GM12891 (cell line): Measurements from ENCODE around the gene CADPS. TPM values are rescaled to one million over a fixed set of nuclear protein-coding genes. Genes with fewer than 3 reads are reported as not detected.

Experiments
- DNase-seq: peaks from one replicate; pipeline ENCODE4 v3.0.0; 2011; ENCODE audit warnings: low spot score; ENCODE audit not compliant: insufficient read length
- FAIRE-seq: peaks from 2 replicates; lab custom pipeline; 2011; peaks lifted over from hg19 to GRCh38; lab: Jason Lieb, UNC
- PAX5 ChIP-seq: IDR thresholded peaks from 2 replicates; pipeline ENCODE4 v1.6.1; 2011; ENCODE audit warnings: low read length, moderate library complexity, mild to moderate bottlenecking; ENCODE audit not compliant: insufficient read depth, severe bottlenecking
- POLR2A ChIP-seq: IDR thresholded peaks from 2 replicates; pipeline ENCODE4 v1.6.1; 2011; ENCODE audit warnings: low read depth, low read length, control low read depth
- POLR2AphosphoS5 ChIP-seq: IDR thresholded peaks from 2 replicates; pipeline ENCODE4 v1.6.1; 2011; ENCODE audit warnings: low read depth, low read length, control low read depth
- POU2F2 ChIP-seq: IDR thresholded peaks from 2 replicates; pipeline ENCODE4 v1.6.1; 2011; ENCODE audit warnings: low read depth, mild to moderate bottlenecking, control low read depth, low read length, moderate library complexity
- SPI1 ChIP-seq: IDR thresholded peaks from 2 replicates; pipeline ENCODE4 v1.6.1; 2011; ENCODE audit warnings: low read depth, low read length, control low read depth
- TAF1 ChIP-seq: IDR thresholded peaks from 2 replicates; pipeline ENCODE4 v1.6.1; 2011; ENCODE audit warnings: low read depth, low read length, control low read depth
- polyA plus RNA-seq: library from polyadenylated mRNA; unstranded; fragments of >200 nt; gene quantifications from one replicate; pipeline ENCODE4 v1.2.1, GENCODE V29; 2012; ENCODE audit warnings: low read depth, missing spikeins, inconsistent platforms; ENCODE audit not compliant: missing spikeins

CADPS gene
- polyA plus RNA-seq = not detected

GRCh38 chr3:62874711-62875557 is at the start of gene CADPS:
Gene CADPS (minus strand): TSS chr3:62875416. CDS start chr3:62875029, 387 bp downstream.
- TF ChIP-seq TAF1 (no peak), POLR2AphosphoS5 (no peak), POLR2A (no peak), SPI1 (no peak), POU2F2 (no peak), PAX5 (no peak)

GRCh38 chr3:62923066-62923465 is 47.9 kb upstream of the CADPS start:
- FAIRE-seq = no peak

More at GRCh38 chr3:62874711-62875557, at the start of gene CADPS:
- FAIRE-seq (no peak), DNase-seq (no peak)

GRCh38 chr3:62922326-62922725 is 47.1 kb upstream of the CADPS start:
- no peak for FAIRE-seq
- TF ChIP-seq SPI1 (no peak), POU2F2 (no peak), POLR2AphosphoS5 (no peak), PAX5 (no peak), POLR2A (no peak), TAF1 (no peak)
- no peak for DNase-seq

More at GRCh38 chr3:62923066-62923465, 47.9 kb upstream of the CADPS start:
- no peak for DNase-seq
- no peak for TF ChIP-seq TAF1

GRCh38 chr3:62920466-62920784 is 45.2 kb upstream of the CADPS start:
- no peak for DNase-seq
- TF ChIP-seq TAF1 (no peak), POLR2A (no peak), SPI1 (no peak), POU2F2 (no peak)
- no peak for FAIRE-seq

- TF ChIP-seq POU2F2 (no peak), POLR2AphosphoS5 (no peak)
- no peak for FAIRE-seq
- no peak for DNase-seq
Observed at GRCh38 chr3:62919784-62920465, 44.7 kb upstream of the CADPS start.

GRCh38 chr3:62918777-62919176 is 43.6 kb upstream of the CADPS start:
- no peak for FAIRE-seq
- DNase-seq = no peak
- TF ChIP-seq TAF1 (no peak), POLR2AphosphoS5 (no peak), POU2F2 (no peak)

GRCh38 chr3:62918131-62918530 is 42.9 kb upstream of the CADPS start:
- FAIRE-seq = no peak
- TF ChIP-seq PAX5 = no peak
- TF ChIP-seq SPI1 = no peak
- no peak for TF ChIP-seq POU2F2
- no peak for TF ChIP-seq POLR2AphosphoS5
- no peak for TF ChIP-seq TAF1
- no peak for TF ChIP-seq POLR2A
- no peak for DNase-seq

- no peak for TF ChIP-seq POLR2AphosphoS5
- TF ChIP-seq TAF1 = no peak
- TF ChIP-seq POU2F2 = no peak
- FAIRE-seq (no peak), DNase-seq (no peak)
Observed at GRCh38 chr3:62911526-62911925, 36.3 kb upstream of the CADPS start.

GRCh38 chr3:62905331-62905730 is 30.1 kb upstream of the CADPS start:
- TF ChIP-seq POLR2A = no peak
- TF ChIP-seq PAX5 = no peak
- no peak for TF ChIP-seq TAF1
- no peak for TF ChIP-seq POLR2AphosphoS5
- TF ChIP-seq SPI1 = no peak
- no peak for TF ChIP-seq POU2F2
- no peak for DNase-seq
- FAIRE-seq = no peak
